ENCODE measurements around the gene PCK1. TPM values are rescaled to one million over a fixed set of nuclear protein-coding genes. Genes with fewer than 3 reads are reported as not detected.

PCK1 gene
- total RNA-seq, 1 donor from 2014 or later = not detected

- intact Hi-C loops (cut with micrococcal nuclease) = no loop called here
- POLR2A ChIA-PET = no interaction called here
- CTCF ChIA-PET = no interaction called here
- Mint-ChIP-seq H3K9me3 (no peaks in the 10 kb centered on the region), H3K4me1 (no peaks in the 10 kb centered on the region), H3K4me3 (no peak overlapping the region), H3K27me3 (peaks cover 58% of the 10 kb centered on the region), H3K36me3 (ENCODE audit: low read depth) (no peaks in the 10 kb centered on the region), H3K27ac (no peak overlapping the region)
- TF ChIP-seq CTCF (IDR thresholded peaks at IDR 0.05) = no peak
- DNase-seq (no peak), ATAC-seq (ENCODE audit: low read depth) (no peak)
These were observed 20.5 kb downstream of the PCK1 start for GRCh38 chr20:57581202-57582028.

- H3K27me3 Mint-ChIP-seq = peaks cover 59% of the 10 kb centered on the region
These were observed 21.1 kb downstream of the PCK1 start for GRCh38 chr20:57582029-57582378.

GRCh38 chr20:57582432-57583288 is 21.8 kb downstream of the PCK1 start:
- intact Hi-C loops (cut with micrococcal nuclease) = no loop called here
- H3K4me1 Mint-ChIP-seq = no peaks in the 10 kb centered on the region
- DNase-seq (no peak), ATAC-seq (ENCODE audit: low read depth) (no peak)
- H3K36me3 Mint-ChIP-seq (ENCODE audit: low read depth) = no peaks in the 10 kb centered on the region
- H3K9me3 Mint-ChIP-seq = no peaks in the 10 kb centered on the region
- H3K27me3 Mint-ChIP-seq = peaks cover 62% of the 10 kb centered on the region
- no peak overlapping the region for H3K4me3 Mint-ChIP-seq
- ChIA-PET POLR2A (no interaction called here), CTCF (interaction anchor here (1.7 kb wide), 1 partner anchor 597 kb away, joined by 3 read pairs; no protein-coding TSS in a partner anchor)
- H3K27ac Mint-ChIP-seq = no peak overlapping the region
- TF ChIP-seq CTCF (IDR thresholded peaks at IDR 0.05) = no peak

More at GRCh38 chr20:57582029-57582378, 21.1 kb downstream of the PCK1 start:
- Mint-ChIP-seq H3K9me3 (no peaks in the 10 kb centered on the region), H3K4me3 (no peak overlapping the region), H3K36me3 (ENCODE audit: low read depth) (no peaks in the 10 kb centered on the region), H3K4me1 (no peaks in the 10 kb centered on the region), H3K27ac (no peak overlapping the region)
- ChIA-PET POLR2A (no interaction called here), CTCF (no interaction called here)
- intact Hi-C loops (cut with micrococcal nuclease) = no loop called here
- ATAC-seq (ENCODE audit: low read depth) (no peak), DNase-seq (no peak)
- no peak for TF ChIP-seq CTCF (IDR thresholded peaks at IDR 0.05)

GRCh38 chr20:57583289-57584257 is 22.7 kb downstream of the PCK1 start:
- Mint-ChIP-seq H3K36me3 (ENCODE audit: low read depth) (no peaks in the 10 kb centered on the region), H3K4me1 (no peaks in the 10 kb centered on the region), H3K9me3 (peaks cover 3% of the 10 kb centered on the region), H3K27me3 (peaks cover 58% of the 10 kb centered on the region), H3K4me3 (no peak overlapping the region), H3K27ac (no peak overlapping the region)
- CTCF ChIA-PET = interaction anchor here (1.7 kb wide), 1 partner anchor 596 kb away, joined by 3 read pairs; no protein-coding TSS in a partner anchor
- no peak for TF ChIP-seq CTCF (IDR thresholded peaks at IDR 0.05)
- POLR2A ChIA-PET = no interaction called here
- intact Hi-C loops (cut with micrococcal nuclease) = no loop called here
- ATAC-seq (ENCODE audit: low read depth) (no peak), DNase-seq (no peak)

Data from activated B cell treated with CpG ODN at 0.5 μM for 24 hours (primary cell).